Left forelimb (tissue), 1 donor: ENCODE data around the gene HOXB4.

Experiments
- DNase-seq: peaks from one replicate; pipeline ENCODE4 v3.0.0-alpha.2; 2018; ENCODE audit warnings: low spot score

HOXB4 gene

GRCh38 chr17:48601539-48602425, 23.6 kb upstream of the HOXB4 start:
- no peak for DNase-seq

- DNase-seq = no peak
These were observed 23.0 kb upstream of the HOXB4 start for GRCh38 chr17:48601207-48601538.

- no peak for DNase-seq
These were observed 22.3 kb upstream of the HOXB4 start for GRCh38 chr17:48600244-48601098.

- DNase-seq = no peak
These were observed 21.2 kb upstream of the HOXB4 start for GRCh38 chr17:48599354-48599753.

- DNase-seq = no peak
These were observed 20.6 kb upstream of the HOXB4 start for GRCh38 chr17:48598736-48599135.

- DNase-seq = no peak
These were observed 19.9 kb upstream of the HOXB4 start for GRCh38 chr17:48597778-48598631.

GRCh38 chr17:48597528-48597777, 19.3 kb upstream of the HOXB4 start:
- no peak for DNase-seq

- DNase-seq = no peak
These were observed 18.8 kb upstream of the HOXB4 start for GRCh38 chr17:48596735-48597527.

GRCh38 chr17:48596000-48596734, 18.0 kb upstream of the HOXB4 start:
- no peak for DNase-seq

GRCh38 chr17:48595278-48595999, 17.3 kb upstream of the HOXB4 start:
- DNase-seq = no peak

- no peak for DNase-seq
These were observed 16.6 kb upstream of the HOXB4 start for GRCh38 chr17:48594538-48595277.

GRCh38 chr17:48593840-48594537, 15.8 kb upstream of the HOXB4 start:
- DNase-seq = no peak

GRCh38 chr17:48593126-48593829, 15.1 kb upstream of the HOXB4 start, which contains the start of gene HOXB5:
Gene HOXB5 (minus strand): TSS chr17:48593779. CDS start chr17:48593682, 97 bp downstream.
- DNase-seq = no peak

- DNase-seq = no peak
These were observed 14.4 kb upstream of the HOXB4 start for GRCh38 chr17:48592577-48592976.

- no peak for DNase-seq
These were observed 13.9 kb upstream of the HOXB4 start for GRCh38 chr17:48592057-48592514.

- no peak for DNase-seq
These were observed 13.3 kb upstream of the HOXB4 start for GRCh38 chr17:48591255-48592056.

- no peak for DNase-seq
These were observed 12.5 kb upstream of the HOXB4 start for GRCh38 chr17:48590607-48591161.
